ENCODE data around the gene ZNRF2. TPM values are rescaled to one million over a fixed set of nuclear protein-coding genes. Genes with fewer than 3 reads are reported as not detected.

ZNRF2 gene
- total RNA-seq, 6 donors from 2014 or later = 20.2 to 44.1 (median 27.1) TPM

- Histone ChIP-seq H3K27me3 (no peaks in the 10 kb centered on the region), H3K36me3 (no peaks in the 10 kb centered on the region), H3K4me1 (peaks cover 2 to 14% (median 6%) of the 10 kb centered on the region in 4 donors), H3K4me3 (no peak overlapping the region), H3K27ac (no peak overlapping the region), H3K9me3 (no peaks in the 10 kb centered on the region)
- WGBS, 2 donors = 83 to 87% methylated on average over 5 of the region's 5 CpGs
- TF ChIP-seq POLR2A (IDR thresholded peaks at IDR 0.05) (no peak), CTCF (IDR thresholded peaks at IDR 0.05) (no peak), POLR2AphosphoS5 (IDR thresholded peaks at IDR 0.05) (no peak), EP300 (IDR thresholded peaks at IDR 0.05) (no peak)
- DNase-seq = no peak
- no peak for ATAC-seq (ENCODE audit: low FRiP score in 2 of 2)
Measured at GRCh38 chr7:30244340-30244739, 40.1 kb upstream of the ZNRF2 start.

- Histone ChIP-seq H3K27ac (no peak overlapping the region), H3K27me3 (no peaks in the 10 kb centered on the region), H3K9me3 (no peaks in the 10 kb centered on the region), H3K4me1 (peaks cover 0 to 7% (median 2%) of the 10 kb centered on the region in 4 donors), H3K4me3 (no peak overlapping the region), H3K36me3 (no peaks in the 10 kb centered on the region)
- 98% methylated on average over 5 of the region's 7 CpGs; no CpG with 5 or more reads in 1 of the 2 donors for WGBS, 2 donors
- no peak for ATAC-seq (ENCODE audit: low FRiP score in 2 of 2)
- peak in 1 of 2 donors; percentile 26 for DNase-seq
- TF ChIP-seq POLR2A (IDR thresholded peaks at IDR 0.05) (no peak), CTCF (IDR thresholded peaks at IDR 0.05) (no peak), EP300 (IDR thresholded peaks at IDR 0.05) (no peak), POLR2AphosphoS5 (IDR thresholded peaks at IDR 0.05) (no peak)
Measured at GRCh38 chr7:30245913-30246312, 38.5 kb upstream of the ZNRF2 start.

GRCh38 chr7:30246392-30246791 is 38.0 kb upstream of the ZNRF2 start:
- H3K4me1 ChIP-seq = peaks cover 0 to 7% (median 2%) of the 10 kb centered on the region in 4 donors
- H3K36me3 ChIP-seq = no peaks in the 10 kb centered on the region
- no peak overlapping the region for H3K27ac ChIP-seq
- DNase-seq = no peak
- no peaks in the 10 kb centered on the region for H3K27me3 ChIP-seq
- no peak for ATAC-seq (ENCODE audit: low FRiP score in 2 of 2)
- WGBS, 2 donors = 93 to 96% methylated on average over 3 to 8 of the region's 8 CpGs
- TF ChIP-seq POLR2AphosphoS5 (IDR thresholded peaks at IDR 0.05) (no peak), CTCF (IDR thresholded peaks at IDR 0.05) (no peak), POLR2A (IDR thresholded peaks at IDR 0.05) (no peak), EP300 (IDR thresholded peaks at IDR 0.05) (no peak)
- H3K4me3 ChIP-seq = no peak overlapping the region
- H3K9me3 ChIP-seq = no peaks in the 10 kb centered on the region

- WGBS, 2 donors = 52 to 62% methylated on average over 6 of the region's 6 CpGs
- Histone ChIP-seq H3K4me3 (no peak overlapping the region), H3K9me3 (no peaks in the 10 kb centered on the region), H3K36me3 (no peaks in the 10 kb centered on the region), H3K4me1 (peaks cover 4 to 10% (median 6%) of the 10 kb centered on the region in 4 donors), H3K27me3 (no peaks in the 10 kb centered on the region), H3K27ac (no peak overlapping the region)
- ATAC-seq (ENCODE audit: low FRiP score in 2 of 2) (no peak), DNase-seq (no peak)
- TF ChIP-seq POLR2A (IDR thresholded peaks at IDR 0.05) = no peak
- TF ChIP-seq CTCF (IDR thresholded peaks at IDR 0.05) = no peak
- TF ChIP-seq POLR2AphosphoS5 (IDR thresholded peaks at IDR 0.05) = no peak
- no peak for TF ChIP-seq EP300 (IDR thresholded peaks at IDR 0.05)
Measured at GRCh38 chr7:30247541-30248401, 36.6 kb upstream of the ZNRF2 start.
